Fibroblast of skin of abdomen (primary cell): ENCODE measurements around the gene PALD1.
"Not testable (repeated sequence)": the region's sequence is repeated elsewhere in the genome, so short reads cannot be mapped to it uniquely, and the experiment has no call there.

ENCODE experiments used
- DNase-seq: peaks from one replicate; pipeline ENCODE4 v3.0.0-alpha.2; 2013

PALD1 gene

DNA sequence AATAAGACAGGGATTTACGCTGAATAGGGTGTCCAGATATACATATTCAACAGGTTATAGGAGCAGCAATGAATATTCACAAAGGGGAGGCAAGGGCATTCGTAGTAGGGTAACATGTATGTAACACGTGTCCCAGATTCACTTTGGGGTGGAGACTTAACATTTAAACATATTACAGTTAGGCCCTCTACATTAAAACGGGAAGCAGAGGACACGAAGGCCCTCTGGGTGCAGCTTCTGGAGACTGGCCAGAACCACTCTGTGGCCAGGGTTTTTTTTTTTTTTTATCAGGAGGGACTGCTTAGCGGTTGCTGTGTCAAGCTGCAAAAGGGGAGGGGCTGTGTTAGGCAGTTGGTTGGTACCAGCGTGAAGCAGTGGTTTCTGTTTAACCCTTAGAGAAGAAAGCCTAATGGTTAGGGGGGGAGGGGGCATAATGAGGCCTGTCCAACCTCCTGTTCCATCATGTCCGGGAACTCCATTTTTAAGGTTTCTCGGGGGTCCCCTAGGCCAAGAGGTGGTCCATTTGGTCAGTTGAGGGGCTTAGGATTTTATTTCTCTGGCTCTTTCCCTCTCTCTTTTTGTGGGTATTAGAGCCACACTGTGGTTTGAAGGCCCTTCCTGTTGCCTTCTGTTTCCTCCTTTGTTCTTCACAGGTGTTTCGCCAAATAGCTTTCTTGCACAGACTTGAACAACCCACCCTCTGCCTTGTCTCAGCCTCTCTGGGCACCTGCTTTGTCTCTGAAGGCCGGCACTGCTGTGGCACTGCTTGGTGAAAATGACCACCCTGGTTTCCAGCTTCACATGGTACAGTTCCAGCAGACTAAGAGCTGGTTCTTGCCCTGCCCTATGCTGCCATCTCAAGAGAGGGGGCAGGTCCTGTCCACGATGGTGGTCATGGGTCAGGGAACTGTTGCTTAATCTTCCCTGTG is 97.6 kb downstream of the PALD1 start:
- no peak for DNase-seq

DNA sequence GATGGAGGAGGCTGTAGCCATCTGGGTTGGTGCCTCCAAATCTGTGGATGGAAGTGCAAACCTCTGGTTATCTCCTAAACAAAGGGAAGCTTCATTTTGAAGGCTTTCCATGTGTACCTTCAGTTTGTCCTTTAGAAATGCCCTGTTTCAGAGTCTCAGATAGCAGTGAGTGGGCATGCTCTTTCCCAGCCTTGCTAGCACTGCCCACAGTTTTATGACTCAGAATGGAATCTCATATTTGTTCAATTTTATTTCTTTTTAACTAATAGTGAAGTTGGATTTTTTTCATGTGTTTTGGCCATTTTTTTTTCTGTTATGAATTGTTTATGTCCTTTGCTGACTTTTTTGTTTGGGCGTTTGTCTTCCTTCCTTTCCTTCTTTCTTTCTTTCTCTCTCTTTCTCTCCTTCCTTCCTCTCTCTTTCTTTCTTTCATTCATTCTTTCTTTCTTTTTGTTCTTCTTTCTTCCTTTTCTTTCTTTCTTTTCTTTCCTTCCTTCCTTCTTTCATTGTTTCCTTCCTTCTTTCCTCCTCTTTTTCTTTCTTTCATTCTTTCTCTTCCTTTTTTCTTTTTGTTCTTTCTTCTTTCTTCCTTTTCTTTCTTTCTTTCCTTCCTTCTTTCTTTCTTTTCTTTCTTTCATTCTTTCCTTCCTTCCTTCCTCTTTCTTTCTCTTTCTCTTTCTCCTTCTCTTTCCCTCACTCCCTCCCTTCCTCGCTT is 98.4 kb downstream of the PALD1 start:
- no peak for DNase-seq

DNA sequence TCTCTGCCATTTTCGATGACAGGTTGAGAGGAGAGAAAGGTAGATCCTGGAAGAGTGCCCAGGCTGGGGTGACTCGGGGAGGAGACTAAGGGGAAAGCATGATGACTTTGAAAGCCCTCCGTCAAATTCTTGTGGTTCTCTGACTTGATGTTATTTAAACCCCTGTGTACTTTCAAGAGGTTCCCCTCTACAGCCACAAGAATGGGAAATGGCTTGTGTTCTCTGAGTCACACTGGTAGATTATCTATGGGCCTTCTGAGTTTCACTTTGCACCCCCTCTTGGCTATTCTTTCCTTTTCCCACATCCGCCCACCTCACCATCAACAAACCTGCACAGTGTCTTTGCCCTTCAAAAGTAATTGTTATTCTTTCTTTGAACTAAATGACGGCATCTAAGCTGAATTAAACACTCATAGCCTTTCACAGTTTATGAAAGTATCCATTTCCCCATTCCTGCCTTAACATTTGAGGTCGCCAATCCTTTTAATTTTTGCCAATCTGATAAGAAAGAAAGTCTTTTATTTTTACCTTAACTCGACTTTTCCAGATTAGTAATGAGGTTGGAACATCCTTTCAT is 99.9 kb downstream of the PALD1 start:
- DNase-seq, result peak; percentile 76

DNA sequence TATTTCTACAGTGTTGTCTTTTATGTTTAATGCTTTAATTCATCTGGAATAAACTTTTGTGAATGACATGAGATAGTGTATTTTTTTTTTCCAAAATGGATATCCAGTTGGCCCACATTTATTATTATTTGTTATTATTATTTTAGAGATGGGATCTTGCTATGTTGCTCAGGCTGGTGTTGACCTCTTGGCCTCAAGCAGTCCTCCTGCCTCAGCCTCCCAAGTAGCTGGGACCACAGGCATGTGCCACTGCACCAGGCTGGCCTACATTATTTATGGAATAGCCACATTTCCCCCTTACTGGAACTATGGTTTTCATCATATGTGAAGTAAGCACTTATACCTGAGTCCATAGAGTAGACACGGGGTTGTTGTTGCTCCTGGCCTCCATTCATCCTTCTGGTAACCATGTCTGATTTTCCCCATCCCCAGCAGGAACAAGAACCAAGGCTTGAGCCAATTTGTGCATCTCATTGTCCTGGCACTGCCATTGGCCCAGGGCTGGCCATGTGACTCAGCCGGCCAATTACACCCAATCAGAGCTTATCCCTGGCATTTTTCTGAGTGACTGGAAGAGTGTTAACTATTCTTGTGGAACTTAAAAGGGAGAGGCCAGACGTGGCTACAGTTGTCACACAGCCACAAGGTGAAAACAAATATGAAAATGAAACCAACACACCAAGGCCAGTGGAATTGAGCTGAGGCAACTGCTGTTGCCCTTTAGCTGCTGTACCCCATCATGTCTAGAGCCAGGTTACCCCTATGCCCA is 100.9 kb downstream of the PALD1 start:
- DNase-seq, result no peak

DNA sequence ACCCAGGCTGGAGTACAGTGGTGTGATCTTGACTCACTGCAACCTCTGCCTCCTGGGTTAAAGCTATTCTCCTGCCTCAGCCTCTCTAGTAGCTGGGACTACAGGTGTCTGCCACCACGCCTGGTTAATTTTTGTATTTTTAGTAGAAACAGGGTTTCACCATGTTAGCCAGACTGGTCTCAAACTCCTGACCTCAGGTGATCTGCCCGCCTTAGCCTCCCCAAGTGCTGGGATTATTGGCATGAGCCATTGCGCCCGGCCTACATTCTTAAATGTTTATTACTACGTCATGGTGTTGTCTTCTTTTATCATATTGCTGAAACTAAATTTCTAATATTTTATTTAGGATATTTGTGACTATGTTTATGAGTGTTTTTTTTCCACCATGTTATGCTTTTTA is 102.6 kb downstream of the PALD1 start:
- DNase-seq, result not testable (repeated sequence)

DNA sequence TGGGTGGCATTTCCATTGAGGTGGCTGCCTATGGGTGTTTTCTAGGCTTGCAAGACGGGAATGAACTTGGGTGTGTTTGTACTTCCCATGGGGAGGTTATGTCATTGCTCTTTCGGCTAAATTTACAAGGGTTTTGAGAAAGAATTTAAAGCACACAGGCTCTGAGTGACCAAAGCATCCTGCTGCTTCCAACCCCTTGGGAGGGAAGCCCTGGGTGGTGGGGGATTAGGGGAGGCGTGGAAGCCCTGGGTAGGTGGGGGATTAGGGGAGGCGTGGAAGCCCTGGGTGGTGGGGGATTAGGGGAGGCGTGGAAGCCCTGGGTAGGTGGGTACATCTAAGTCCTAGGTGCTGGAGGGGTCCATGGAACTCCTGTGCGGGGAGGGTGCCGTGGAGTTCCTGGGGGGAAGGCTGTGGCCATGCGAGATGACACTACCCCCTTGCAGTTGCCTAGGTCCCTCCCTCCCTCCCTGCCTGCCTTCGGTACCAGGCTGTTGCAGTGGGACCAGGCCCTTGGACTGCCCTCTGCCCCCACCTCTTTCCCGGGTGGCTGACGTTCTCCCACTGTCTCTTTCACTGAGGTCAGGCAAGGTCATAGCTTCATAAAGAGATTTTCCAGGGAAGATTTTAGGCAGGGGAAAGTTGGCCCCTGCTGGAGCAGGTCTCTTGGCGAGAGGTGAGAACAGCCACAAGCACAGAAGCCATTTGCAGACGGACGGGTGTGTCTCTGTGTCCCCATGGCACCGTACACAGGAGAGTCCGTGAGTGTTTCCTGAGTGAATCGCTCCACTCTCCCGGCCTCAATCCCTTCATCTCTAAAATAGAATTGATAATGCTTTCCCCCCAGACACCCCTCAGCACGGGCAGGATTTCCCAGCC is 104.5 kb downstream of the PALD1 start:
- no peak for DNase-seq

DNA sequence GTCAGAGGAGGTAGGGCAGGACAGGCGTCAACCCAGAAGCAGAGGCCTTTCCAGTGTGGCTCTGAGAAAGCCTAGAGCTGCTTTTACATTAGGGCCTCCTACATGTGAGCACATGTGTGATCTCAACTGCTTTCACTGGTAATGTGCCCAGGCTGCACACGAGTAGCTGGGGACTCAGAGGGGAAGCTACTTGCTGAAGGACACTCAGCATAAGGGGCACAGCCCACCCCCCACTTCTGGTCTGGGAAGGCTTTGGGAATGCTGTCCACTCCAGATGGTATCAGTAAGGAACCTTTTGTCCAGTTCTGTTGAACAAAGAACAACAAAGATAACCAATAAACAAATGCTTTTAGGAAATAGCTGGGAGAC is 105.1 kb downstream of the PALD1 start:
- no peak for DNase-seq

DNA sequence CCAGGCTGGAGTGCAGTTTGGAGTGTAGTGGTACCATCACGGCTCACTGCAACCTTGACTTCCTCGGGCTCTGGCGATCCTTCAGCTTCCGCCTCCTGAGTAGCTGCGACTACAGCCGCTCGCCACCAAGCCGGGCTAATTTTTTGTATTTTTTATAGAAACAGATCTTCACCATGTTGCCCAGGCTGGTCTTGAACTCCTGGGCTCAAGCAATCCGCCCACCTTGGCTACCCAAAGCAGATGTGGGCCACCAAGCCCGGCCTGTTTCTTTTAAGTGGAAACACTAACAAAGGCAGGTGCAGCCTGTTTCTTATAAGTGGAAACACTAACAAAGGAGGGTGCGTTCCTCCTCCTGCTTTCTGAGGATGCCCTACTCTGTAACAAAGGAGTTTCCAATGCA is 105.8 kb downstream of the PALD1 start:
- DNase-seq, result no peak

DNA sequence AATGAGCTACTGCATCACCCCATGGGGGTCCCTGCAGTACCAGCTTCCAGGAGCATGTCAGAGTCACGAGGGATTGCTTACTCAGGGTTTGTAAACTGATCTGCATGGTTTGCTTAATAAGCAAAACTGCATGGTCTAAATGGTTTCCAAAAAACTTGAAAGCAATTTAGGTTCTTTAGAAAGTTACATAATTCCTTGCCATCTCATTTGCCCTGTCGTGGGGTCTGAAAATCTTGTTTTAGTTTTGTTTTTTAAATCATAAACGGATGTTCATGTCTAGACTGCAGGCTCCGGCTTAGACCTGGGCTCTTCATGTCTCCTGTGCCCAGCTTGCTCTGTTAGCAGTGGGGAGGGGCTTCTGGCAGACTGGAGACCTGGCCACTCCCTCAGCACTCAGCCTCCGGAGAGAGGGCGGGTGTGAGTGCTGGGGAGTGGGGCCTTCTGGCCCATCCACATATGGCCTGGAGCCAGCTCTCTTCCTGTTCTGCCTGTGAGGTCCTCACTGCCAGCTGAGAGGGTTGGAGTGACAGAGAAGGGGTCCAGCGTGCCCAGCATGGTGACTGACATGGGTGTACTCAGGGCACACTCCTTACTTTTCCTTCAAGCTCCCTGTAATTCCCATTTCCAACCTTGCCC is 106.5 kb downstream of the PALD1 start:
- peak; percentile 15 for DNase-seq

DNA sequence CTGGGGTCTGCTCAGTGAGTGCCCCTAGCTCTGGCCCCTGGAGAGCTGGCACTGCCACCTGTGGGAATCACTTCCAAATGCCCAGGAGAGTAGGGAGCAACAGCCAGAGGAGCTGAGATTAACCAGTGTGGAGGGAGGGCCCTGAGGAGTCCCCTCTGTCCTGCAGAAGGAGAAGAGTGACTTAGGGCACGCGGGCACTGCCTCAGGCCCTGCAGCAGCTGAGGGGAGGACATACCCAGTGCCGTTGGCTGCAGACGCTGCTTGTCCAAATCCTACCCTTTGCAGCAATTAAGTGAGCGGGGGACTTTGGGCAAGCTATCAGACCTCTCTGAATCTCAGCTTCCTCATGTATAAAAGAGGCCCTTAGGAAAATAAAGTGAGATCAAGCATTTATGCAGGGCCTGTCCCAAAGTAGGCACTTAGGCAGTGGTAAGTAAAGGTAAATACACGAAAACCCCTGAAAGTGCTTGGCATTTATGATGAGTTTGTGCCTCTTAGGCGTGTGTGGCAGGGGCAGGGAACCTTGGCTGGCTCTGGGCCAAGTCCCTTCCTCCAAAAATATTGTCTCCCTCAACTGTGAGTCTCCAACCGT is 107.1 kb downstream of the PALD1 start:
- DNase-seq, result no peak

DNA sequence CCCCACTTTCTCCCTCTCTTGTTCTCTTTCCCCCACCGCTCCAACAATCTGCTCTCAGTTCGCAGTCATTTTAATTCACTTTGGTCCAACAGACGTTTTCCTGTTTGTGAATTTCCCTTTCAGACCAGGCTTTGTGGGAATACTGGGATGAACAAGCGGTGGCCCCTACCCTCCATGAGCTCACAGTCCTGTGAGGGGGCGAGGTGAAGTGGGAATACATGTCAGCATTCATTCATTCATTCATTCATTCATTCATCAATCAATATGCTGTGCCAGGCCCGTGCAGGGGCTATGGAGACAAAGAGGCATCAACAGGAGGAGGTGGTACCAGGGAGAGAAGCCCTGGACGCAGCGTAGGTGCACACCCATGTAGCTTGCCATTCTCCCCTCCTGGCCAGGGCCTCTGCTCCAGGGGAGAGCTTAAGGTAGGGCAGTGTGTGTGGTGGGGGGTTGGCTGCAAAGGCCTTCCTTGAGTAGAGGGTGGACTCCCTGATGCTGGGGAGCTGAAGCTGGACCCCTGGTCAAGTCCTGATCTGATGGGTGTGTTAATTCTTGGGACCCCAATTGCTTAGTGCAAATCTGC is 107.9 kb downstream of the PALD1 start:
- DNase-seq, result no peak

DNA sequence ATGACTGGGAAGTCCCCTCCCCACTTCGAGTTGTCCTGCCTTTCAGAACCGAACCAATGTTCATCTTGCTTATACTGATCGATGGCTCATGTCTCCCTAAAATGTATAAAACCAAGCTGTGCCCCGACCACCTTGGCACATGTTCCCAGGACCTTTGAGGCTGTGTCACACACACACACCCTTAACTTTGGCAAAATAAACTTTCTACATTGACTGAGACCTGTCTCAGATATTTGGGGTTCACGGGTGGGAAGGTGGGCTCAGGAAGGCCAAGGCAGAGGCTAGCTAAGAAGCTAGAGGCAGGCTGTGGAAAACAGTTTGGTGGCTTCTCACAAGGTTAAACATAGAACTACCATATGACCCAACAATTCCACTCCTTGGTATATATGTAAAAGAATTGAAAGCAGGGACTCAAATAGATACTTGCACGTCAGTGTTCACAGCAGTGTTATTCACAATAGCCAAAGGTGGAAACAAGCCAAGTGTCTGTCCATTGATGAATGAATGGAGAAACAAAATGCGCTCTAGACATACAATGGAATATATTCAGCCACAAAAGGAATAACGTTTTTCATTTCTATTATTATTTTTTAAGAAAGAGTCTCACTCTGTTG is 108.6 kb downstream of the PALD1 start:
- DNase-seq, result no peak

DNA sequence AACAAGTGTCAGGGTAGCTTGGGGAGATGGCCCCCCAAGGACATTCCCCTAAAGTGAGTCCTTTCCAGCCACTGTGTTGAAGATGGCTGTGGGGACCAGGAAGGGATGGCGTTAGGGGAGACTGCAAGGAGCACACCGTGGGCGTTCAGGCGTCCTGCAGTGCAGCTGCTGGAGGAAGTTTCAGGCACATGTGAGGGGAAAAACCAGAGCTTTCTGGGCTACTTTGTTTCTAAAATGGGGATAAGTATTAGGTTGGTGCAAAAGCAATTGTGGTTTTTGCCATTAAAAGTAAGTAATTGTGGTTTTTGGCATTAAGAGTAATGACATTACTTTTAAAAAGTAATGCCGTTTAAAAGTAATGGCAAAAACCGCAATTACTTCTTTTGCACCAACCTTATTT is 109.7 kb downstream of the PALD1 start:
- DNase-seq, result no peak

DNA sequence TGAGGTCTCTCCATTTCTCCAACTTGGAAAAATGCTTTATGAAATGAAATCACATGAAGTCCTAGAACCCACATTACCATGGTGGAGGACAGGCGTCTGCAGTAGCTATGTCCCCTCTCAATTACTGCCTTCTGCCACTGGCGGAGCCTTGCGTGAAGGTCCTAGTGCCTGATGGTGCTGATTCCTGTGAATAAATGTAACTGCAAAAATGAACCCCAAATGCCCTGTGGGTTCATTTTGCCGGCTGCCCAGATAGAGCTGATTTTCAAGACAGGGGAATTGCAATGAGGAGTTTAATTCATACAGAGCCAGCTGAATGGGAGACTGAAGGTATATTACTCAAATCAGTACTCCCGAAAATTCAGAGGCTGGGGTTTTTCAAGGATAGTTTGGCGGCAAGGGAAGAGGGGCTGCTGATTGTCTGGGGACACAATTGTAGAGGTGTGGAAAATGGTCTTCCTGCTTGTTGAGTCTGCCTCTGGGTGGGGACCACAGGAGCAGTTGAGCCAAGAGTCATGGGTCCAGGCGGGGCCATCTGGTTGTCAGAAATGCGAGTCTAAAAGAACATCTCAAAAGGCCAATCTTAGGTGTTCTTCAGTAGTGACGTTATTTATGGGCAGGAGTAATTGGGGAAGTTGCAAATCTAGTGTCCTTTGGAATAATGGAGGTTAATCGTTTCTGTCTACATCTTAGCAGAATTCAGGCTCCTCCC is 110.4 kb downstream of the PALD1 start:
- DNase-seq, result no peak

DNA sequence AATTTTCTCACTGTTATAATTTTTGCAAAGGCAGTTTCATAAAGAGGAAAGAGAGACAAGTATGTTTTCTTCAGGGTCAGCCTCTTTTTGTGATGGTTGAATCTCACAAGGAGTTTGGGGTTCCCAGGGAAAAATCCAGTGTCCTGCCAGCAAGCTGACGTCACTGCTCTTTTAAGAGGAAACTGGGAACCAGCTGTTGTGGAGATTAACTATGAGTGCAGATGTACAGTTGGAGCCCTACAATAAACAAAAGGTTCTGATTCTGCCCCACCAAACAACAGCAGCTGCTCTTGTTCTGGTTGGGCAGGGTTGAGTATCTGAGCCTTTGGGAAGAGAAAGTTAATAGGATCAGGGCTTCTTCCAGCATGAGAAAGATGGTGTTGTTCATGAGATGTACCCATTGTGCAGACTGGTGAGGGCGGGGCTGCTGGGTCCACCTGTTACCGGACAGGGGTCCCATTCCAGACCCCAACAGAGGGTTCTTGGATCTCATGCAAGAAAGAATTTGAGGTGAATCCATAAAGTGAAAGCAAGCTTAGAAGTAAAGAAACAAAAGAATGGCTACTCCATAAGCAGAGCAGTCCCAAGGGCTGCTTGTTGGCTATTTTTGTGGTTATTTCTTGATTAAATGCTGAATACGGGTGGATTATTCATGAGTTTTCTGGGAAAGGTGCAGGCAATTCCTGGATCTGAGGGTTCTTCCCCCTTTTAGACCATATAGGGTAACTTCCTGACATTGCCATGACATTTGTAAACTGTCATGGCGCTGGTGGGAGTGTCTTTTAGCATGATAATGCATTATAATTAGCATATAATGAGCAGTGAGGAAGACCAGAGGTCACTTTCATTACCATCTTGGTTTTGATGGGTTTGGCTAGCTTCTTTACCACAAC is 111.4 kb downstream of the PALD1 start:
- DNase-seq, result peak; percentile 25

DNA sequence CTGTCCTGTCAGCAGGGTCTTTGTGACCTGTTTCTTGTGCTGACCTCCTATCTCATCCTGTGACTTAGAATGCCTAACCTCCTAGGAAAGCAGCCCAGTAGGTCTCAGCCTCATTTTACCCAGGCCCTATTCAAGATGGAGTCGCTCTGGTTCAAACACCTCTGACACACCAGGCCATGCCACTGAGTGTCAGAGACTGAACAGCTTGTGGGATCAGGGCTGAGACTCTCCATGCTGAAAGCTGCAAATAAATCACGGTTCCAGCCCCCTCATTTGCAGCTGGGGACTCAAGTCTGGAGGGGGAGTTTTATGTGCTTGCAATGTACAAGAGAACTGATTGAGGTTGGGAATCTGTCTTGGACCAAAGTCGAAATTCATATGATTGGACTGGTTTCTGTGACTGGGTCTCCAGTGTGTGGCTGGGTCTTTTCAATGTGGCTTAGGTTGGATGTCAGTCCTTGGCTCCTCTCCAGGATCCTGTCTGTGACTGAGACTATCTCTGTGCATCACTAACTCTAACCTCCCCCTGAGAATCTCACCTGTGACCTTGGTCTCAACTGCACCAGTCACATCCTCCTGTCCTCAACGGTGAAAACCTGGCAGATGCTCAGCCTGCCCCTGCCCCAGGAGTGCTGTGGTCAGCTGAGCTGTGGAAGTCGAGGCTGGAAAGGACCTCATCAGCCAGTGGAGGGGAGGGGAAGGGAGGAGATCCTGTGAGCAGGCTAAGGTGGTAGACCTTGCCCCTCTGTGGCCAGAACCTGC is 112.3 kb downstream of the PALD1 start:
- no peak for DNase-seq

DNA sequence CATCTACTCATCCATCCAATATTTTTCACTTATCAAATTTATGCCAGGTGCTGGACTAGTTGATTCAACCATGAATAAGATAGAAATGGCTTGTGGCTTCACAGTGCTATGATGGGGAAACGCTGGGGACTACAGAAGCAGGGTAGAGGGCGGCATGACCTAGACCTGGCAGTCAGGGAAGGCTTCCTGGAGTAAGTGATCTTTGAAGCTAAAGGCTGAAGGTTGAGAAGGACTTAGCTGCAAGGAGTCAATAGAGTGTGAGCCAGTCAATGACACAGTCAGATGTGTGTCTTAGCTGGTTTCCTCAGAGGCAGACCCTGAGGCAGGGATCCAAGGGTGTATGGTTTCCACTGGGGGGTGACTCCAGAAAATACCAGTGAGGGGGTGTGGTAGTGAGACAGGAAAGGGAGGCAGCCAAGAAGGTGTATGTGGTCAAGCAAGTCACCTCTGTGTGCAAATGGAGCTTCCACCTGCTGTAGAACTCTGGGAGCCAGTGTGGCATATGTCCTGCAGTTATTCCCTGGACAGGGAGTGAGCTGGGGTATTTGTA is 113.7 kb downstream of the PALD1 start:
- DNase-seq, result no peak
